ENCODE measurements around the gene ARHGEF10L.

DNA sequence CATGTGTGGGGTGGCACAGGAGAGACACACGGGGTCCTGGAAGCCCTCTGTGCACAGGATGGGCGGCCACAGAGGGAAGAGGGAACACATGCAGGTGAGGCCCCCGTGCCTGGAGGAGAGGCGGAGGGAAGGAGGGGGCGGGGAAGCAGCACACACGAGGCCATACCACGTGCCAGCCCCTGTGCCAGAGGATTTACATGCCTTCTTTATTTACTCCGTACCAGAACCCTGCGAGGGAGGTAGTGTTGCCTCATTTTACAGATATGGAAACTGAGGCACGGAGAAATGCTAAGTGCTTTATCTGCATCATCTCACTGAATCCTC is 56.1 kb downstream of the ARHGEF10L start:
- TF ChIP-seq GATA2 (IDR thresholded peaks at IDR 0.05; ENCODE audit: low read depth, low read length) (no peak), GATA3 (IDR thresholded peaks at IDR 0.05; ENCODE audit: low read depth, low read length) (no peak)

All from SH-SY5Y (cell line).